ENCODE measurements around the gene CIBAR2.

The CIBAR2 gene

DNA sequence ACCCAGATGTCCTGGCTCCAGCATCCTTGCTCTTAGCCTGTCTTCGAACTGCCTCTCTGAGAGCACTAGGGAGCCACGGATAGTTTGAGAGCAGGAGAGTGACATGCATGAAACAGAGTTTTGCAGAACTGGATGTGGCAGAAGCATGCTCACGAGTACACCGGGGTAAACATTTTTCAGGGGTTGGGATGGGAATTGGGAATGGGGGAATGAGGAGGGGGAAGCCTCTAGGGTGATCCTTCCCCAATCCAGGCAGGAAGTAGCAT, 34.2 kb upstream of the CIBAR2 start:
- CTCF ChIA-PET: interaction anchor here (0.9 kb wide), 1 partner anchor 107 kb away, joined by 3 read pairs; no protein-coding TSS in a partner anchor
- no peak overlapping the region for H3K4me3 ChIP-seq (ENCODE audit: low read depth, low read length)
- TF ChIP-seq ZNF768 (tag by site-specific recombination; IDR thresholded peaks at IDR 0.05) (no peak), ZNF16 (tag by site-specific recombination; IDR thresholded peaks at IDR 0.05; ENCODE audit: low read depth) (peak; percentile 94), ZNF777 (tag by site-specific recombination; IDR thresholded peaks at IDR 0.05; ENCODE audit: borderline replicate concordance) (no peak)

DNA sequence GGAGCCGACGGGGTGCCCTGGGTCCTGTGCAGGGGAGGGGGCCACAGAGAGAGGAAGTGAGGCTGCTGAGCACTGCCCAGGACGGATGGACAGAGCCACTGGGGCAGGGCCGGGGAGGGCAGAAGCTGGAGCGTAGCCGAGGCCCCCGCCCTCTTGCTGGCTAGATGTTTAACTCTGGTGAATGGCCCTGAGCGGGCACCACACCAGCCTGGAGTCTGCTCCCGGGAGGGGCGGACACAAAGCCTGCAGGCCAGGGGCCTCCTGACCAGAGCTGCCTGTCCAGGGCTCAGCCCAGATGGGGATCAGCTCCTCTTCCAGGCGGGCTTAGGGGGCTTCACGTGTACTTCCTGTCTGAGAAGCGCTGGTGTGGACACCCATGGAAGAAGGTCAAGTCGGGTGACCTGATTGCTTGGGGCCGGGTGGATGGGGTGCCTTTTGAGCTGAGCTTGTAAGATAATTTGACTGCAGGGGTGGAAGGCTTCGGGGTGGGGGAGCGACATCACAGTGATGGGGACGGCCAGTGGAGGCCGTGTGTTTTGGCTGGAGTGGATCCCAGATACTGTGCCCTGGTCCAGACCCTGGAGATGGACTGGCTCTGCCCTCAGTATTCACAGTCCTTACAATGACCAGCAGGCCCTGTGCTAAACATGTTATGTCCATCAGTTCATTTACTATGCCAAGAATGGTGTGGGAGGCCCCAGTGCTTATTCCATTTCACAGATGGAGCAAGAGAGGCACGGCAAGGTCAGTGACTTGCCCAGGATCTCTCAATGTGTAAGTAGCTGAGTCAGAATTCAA, 33.7 kb upstream of the CIBAR2 start:
- CTCF ChIA-PET: interaction anchor here (0.9 kb wide), 1 partner anchor 108 kb away, joined by 3 read pairs; no protein-coding TSS in a partner anchor
- Histone ChIP-seq H3K4me1 (ENCODE audit: control insufficient read depth, insufficient read depth, low read length) (no peaks in the 10 kb centered on the region), H3K9me3 (ENCODE audit: control insufficient read depth, insufficient read depth, low read depth, low read length) (no peaks in the 10 kb centered on the region), H3K4me3 (ENCODE audit: low read depth, low read length) (no peak overlapping the region), H3K36me3 (ENCODE audit: control insufficient read depth in 2 of 2, insufficient read depth in 1 of 2, low read length in 2 of 2) (no peaks in the 10 kb centered on the region), H3K27ac (ENCODE audit: extremely low read depth, low read depth, low read length) (no peak overlapping the region)
- POLR2A ChIA-PET: no interaction called here
- TF ChIP-seq, protein P1, sequence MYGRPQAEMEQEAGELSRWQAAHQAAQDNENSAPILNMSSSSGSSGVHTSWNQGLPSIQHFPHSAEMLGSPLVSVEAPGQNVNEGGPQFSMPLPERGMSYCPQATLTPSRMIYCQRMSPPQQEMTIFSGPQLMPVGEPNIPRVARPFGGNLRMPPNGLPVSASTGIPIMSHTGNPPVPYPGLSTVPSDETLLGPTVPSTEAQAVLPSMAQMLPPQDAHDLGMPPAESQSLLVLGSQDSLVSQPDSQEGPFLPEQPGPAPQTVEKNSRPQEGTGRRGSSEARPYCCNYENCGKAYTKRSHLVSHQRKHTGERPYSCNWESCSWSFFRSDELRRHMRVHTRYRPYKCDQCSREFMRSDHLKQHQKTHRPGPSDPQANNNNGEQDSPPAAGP (tag by site-specific recombination; IDR thresholded peaks at IDR 0.05): no peak
- TF ChIP-seq ZNF48 (tag by site-specific recombination; IDR thresholded peaks at IDR 0.05) (no peak), GLI2 (tag by site-specific recombination; IDR thresholded peaks at IDR 0.05; ENCODE audit: borderline replicate concordance, low read depth) (no peak), ZNF777 (tag by site-specific recombination; IDR thresholded peaks at IDR 0.05; ENCODE audit: borderline replicate concordance) (no peak), ZNF121 (tag by site-specific recombination; IDR thresholded peaks at IDR 0.05) (no peak)
- TF ChIP-seq, protein P2, sequence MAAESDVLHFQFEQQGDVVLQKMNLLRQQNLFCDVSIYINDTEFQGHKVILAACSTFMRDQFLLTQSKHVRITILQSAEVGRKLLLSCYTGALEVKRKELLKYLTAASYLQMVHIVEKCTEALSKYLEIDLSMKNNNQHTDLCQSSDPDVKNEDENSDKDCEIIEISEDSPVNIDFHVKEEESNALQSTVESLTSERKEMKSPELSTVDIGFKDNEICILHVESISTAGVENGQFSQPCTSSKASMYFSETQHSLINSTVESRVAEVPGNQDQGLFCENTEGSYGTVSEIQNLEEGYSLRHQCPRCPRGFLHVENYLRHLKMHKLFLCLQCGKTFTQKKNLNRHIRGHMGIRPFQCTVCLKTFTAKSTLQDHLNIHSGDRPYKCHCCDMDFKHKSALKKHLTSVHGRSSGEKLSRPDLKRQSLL (tag by site-specific recombination; IDR thresholded peaks at IDR 0.05): no peak
- TF ChIP-seq, protein P3, sequence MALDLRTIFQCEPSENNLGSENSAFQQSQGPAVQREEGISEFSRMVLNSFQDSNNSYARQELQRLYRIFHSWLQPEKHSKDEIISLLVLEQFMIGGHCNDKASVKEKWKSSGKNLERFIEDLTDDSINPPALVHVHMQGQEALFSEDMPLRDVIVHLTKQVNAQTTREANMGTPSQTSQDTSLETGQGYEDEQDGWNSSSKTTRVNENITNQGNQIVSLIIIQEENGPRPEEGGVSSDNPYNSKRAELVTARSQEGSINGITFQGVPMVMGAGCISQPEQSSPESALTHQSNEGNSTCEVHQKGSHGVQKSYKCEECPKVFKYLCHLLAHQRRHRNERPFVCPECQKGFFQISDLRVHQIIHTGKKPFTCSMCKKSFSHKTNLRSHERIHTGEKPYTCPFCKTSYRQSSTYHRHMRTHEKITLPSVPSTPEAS (tag by site-specific recombination; IDR thresholded peaks at IDR 0.05): no peak
- TF ChIP-seq, protein P4, sequence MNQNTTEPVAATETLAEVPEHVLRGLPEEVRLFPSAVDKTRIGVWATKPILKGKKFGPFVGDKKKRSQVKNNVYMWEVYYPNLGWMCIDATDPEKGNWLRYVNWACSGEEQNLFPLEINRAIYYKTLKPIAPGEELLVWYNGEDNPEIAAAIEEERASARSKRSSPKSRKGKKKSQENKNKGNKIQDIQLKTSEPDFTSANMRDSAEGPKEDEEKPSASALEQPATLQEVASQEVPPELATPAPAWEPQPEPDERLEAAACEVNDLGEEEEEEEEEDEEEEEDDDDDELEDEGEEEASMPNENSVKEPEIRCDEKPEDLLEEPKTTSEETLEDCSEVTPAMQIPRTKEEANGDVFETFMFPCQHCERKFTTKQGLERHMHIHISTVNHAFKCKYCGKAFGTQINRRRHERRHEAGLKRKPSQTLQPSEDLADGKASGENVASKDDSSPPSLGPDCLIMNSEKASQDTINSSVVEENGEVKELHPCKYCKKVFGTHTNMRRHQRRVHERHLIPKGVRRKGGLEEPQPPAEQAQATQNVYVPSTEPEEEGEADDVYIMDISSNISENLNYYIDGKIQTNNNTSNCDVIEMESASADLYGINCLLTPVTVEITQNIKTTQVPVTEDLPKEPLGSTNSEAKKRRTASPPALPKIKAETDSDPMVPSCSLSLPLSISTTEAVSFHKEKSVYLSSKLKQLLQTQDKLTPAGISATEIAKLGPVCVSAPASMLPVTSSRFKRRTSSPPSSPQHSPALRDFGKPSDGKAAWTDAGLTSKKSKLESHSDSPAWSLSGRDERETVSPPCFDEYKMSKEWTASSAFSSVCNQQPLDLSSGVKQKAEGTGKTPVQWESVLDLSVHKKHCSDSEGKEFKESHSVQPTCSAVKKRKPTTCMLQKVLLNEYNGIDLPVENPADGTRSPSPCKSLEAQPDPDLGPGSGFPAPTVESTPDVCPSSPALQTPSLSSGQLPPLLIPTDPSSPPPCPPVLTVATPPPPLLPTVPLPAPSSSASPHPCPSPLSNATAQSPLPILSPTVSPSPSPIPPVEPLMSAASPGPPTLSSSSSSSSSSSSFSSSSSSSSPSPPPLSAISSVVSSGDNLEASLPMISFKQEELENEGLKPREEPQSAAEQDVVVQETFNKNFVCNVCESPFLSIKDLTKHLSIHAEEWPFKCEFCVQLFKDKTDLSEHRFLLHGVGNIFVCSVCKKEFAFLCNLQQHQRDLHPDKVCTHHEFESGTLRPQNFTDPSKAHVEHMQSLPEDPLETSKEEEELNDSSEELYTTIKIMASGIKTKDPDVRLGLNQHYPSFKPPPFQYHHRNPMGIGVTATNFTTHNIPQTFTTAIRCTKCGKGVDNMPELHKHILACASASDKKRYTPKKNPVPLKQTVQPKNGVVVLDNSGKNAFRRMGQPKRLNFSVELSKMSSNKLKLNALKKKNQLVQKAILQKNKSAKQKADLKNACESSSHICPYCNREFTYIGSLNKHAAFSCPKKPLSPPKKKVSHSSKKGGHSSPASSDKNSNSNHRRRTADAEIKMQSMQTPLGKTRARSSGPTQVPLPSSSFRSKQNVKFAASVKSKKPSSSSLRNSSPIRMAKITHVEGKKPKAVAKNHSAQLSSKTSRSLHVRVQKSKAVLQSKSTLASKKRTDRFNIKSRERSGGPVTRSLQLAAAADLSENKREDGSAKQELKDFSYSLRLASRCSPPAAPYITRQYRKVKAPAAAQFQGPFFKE (tag by site-specific recombination; IDR thresholded peaks at IDR 0.05; ENCODE audit: borderline replicate concordance): no peak
- TF ChIP-seq, protein P5, sequence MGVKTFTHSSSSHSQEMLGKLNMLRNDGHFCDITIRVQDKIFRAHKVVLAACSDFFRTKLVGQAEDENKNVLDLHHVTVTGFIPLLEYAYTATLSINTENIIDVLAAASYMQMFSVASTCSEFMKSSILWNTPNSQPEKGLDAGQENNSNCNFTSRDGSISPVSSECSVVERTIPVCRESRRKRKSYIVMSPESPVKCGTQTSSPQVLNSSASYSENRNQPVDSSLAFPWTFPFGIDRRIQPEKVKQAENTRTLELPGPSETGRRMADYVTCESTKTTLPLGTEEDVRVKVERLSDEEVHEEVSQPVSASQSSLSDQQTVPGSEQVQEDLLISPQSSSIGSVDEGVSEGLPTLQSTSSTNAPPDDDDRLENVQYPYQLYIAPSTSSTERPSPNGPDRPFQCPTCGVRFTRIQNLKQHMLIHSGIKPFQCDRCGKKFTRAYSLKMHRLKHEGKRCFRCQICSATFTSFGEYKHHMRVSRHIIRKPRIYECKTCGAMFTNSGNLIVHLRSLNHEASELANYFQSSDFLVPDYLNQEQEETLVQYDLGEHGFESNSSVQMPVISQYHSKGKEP (tag by site-specific recombination; IDR thresholded peaks at IDR 0.05): no peak
- TF ChIP-seq, protein P6, sequence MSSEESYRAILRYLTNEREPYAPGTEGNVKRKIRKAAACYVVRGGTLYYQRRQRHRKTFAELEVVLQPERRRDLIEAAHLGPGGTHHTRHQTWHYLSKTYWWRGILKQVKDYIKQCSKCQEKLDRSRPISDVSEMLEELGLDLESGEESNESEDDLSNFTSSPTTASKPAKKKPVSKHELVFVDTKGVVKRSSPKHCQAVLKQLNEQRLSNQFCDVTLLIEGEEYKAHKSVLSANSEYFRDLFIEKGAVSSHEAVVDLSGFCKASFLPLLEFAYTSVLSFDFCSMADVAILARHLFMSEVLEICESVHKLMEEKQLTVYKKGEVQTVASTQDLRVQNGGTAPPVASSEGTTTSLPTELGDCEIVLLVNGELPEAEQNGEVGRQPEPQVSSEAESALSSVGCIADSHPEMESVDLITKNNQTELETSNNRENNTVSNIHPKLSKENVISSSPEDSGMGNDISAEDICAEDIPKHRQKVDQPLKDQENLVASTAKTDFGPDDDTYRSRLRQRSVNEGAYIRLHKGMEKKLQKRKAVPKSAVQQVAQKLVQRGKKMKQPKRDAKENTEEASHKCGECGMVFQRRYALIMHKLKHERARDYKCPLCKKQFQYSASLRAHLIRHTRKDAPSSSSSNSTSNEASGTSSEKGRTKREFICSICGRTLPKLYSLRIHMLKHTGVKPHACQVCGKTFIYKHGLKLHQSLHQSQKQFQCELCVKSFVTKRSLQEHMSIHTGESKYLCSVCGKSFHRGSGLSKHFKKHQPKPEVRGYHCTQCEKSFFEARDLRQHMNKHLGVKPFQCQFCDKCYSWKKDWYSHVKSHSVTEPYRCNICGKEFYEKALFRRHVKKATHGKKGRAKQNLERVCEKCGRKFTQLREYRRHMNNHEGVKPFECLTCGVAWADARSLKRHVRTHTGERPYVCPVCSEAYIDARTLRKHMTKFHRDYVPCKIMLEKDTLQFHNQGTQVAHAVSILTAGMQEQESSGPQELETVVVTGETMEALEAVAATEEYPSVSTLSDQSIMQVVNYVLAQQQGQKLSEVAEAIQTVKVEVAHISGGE (tag by site-specific recombination; conservative IDR thresholded peaks at IDR 0.05; ENCODE audit: low read depth): no peak

More for the DNA sequence above, 34.2 kb upstream of the CIBAR2 start:
- H3K9me3 ChIP-seq (ENCODE audit: control insufficient read depth, insufficient read depth, low read depth, low read length): no peaks in the 10 kb centered on the region
- H3K27ac ChIP-seq (ENCODE audit: extremely low read depth, low read depth, low read length): no peak overlapping the region
- H3K4me1 ChIP-seq (ENCODE audit: control insufficient read depth, insufficient read depth, low read length): no peaks in the 10 kb centered on the region
- H3K36me3 ChIP-seq (ENCODE audit: control insufficient read depth in 2 of 2, insufficient read depth in 1 of 2, low read length in 2 of 2): no peaks in the 10 kb centered on the region
- POLR2A ChIA-PET: no interaction called here
